ENCODE data around the gene PIK3C2G. TPM values are rescaled to one million over a fixed set of nuclear protein-coding genes. Genes with fewer than 3 reads are reported as not detected.

The PIK3C2G gene
- total RNA-seq, 1 experiment from 2014 or later, result not detected

DNA sequence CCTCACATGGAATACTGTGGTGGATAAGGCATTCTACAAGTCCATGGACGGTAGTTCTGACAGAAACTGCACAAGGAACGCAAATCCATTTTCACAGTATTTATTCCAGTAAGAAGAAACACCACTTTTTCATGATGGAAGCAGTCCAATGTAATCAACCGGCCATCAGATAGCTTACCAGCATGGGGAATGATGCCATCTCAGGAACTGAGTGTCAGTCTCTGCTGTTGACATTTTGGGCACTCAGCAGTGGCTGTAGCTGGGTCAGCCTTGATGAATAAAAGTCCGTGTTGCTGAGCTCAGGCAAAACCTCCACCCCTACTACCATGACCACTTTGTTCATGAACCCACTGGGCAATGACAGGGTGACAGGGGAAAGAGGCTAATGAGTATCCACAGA is 373.1 kb downstream of the PIK3C2G start:
- no peak overlapping the region for H2BK20ac ChIP-seq (ENCODE audit: low read depth, low read length, poor library complexity, severe bottlenecking)
- no peak overlapping the region for H3T11ph ChIP-seq (ENCODE audit: low read length)
- no peak for DNase-seq
- H3K79me1 ChIP-seq (ENCODE audit: insufficient read depth, low read depth, low read length, poor library complexity, severe bottlenecking), result no peaks in the 10 kb centered on the region
- H2BK5ac ChIP-seq (ENCODE audit: insufficient read length, low read length), result no peak overlapping the region
- no peak overlapping the region for H4K91ac ChIP-seq (ENCODE audit: insufficient read length, low read depth, low read length)
- Mint-ChIP-seq H3K27me3 (ENCODE audit: low read depth) (no peaks in the 10 kb centered on the region), H3K9me3 (no peaks in the 10 kb centered on the region; a peak in 1 of 5 replicates), H3K4me1 (no peaks in the 10 kb centered on the region; a peak in 1 of 4 replicates), H3K4me3 (no peak overlapping the region), H3K27ac (no peak overlapping the region), H3K36me3 (ENCODE audit: insufficient read depth in 1 of 3, low read depth in 3 of 3) (peaks cover 0 to 2% (median 0%) of the 10 kb centered on the region in 3 experiments; a peak in 2 of 7 replicates)
- no CpG with 5 or more reads among the region's 4 CpGs for WGBS (ENCODE audit: extremely low coverage, insufficient read length, low lambda C conversion rate)
- no peak overlapping the region for H2AK5ac ChIP-seq (ENCODE audit: insufficient read length, low read length)
- H2BK120ac ChIP-seq (ENCODE audit: low read depth, low read length, poor library complexity, severe bottlenecking), result no peak overlapping the region
- H2AFZ ChIP-seq (ENCODE audit: low read length), result no peak overlapping the region
- no peak overlapping the region for H4K5ac ChIP-seq (ENCODE audit: insufficient read length, low read depth, low read length)
- no peak overlapping the region for H3K56ac ChIP-seq (ENCODE audit: insufficient read length, low read depth, low read length)
- H3K23ac ChIP-seq (ENCODE audit: insufficient read length, low read depth, low read length), result no peak overlapping the region
- no peak overlapping the region for H2BK12ac ChIP-seq (ENCODE audit: insufficient read length, low read depth, low read length)
- no peaks in the 10 kb centered on the region for H3K27me3 ChIP-seq (ENCODE audit: insufficient read depth, low read length)
- H3K23me2 ChIP-seq (ENCODE audit: insufficient read length, low read depth, low read length, poor library complexity, severe bottlenecking), result no peaks in the 10 kb centered on the region
- no peaks in the 10 kb centered on the region for H3K4me1 ChIP-seq (ENCODE audit: insufficient read depth, low read length)
- no peaks in the 10 kb centered on the region for H4K20me1 ChIP-seq (ENCODE audit: control insufficient read depth, insufficient read depth, insufficient read length)
- no peak overlapping the region for H3K27ac ChIP-seq (ENCODE audit: insufficient read length, low read depth, low read length)
- H3K9ac ChIP-seq (ENCODE audit: extremely low read depth, insufficient read length, low read length), result no peak overlapping the region
- no peak overlapping the region for H2BK15ac ChIP-seq (ENCODE audit: low read depth, low read length)
- H4K8ac ChIP-seq (replicated peaks; ENCODE audit: insufficient read length, low read depth, low read length), result no peak overlapping the region
- H3K14ac ChIP-seq (ENCODE audit: insufficient read depth, low read length), result no peak overlapping the region
- TF ChIP-seq CTCF (conservative IDR thresholded peaks at IDR 0.05), result no peak
- no peak overlapping the region for H3K4me2 ChIP-seq (ENCODE audit: insufficient read depth, insufficient read length, low read length)
- no peaks in the 10 kb centered on the region for H3K9me3 ChIP-seq (ENCODE audit: control insufficient read depth, low read depth, low read length)
- no peak overlapping the region for H3K4ac ChIP-seq (ENCODE audit: low read depth, low read length)
- no peak overlapping the region for H3K18ac ChIP-seq (ENCODE audit: insufficient read length, low read depth, low read length)
- no peaks in the 10 kb centered on the region for H3K79me2 ChIP-seq (ENCODE audit: insufficient read depth, low read length)
